ENCODE data around the gene F2R.
"Not testable (repeated sequence)": the region's sequence is repeated elsewhere in the genome, so short reads cannot be mapped to it uniquely, and the experiment has no call there.

F2R gene

DNA sequence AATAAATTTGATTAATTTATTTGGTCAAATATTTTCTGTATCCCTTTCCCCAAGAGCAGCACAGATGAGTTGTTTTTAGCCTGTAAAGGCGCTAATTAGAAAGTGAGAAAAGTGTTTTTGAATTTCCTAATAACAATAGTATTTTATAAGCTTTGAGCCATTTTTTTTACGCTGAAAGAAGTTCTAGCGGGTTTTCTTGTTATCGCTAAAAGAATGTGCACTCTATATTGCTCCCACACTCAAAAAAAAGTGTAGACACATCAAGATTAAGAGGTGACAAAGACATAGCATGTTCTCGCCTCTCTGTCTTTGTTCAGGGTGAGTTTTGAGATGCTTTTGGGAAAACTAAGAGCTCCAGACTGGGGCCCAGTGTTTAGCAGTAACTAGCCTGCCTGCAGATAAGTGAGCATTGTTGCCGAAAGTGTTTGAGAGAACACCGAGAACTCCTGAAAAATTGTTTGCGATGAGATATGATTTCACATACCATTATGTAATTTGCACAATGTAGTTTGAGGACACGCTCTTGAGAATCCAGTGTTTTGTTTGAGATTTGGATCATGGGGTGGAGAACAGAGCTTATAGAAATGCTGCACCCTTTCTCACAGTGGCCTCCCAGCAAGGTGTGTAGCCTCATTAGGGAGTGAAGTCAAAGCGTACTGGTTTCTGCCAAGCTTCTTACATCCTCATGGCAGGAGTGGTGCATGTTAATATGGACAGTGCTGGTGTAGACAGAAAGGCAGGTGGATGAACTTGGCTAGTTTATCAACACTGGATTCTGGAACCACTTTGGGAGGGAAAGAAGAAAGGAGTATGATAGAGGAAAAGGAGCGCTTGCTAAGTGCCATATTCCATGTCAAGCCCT lies 1.5 kb downstream of the F2R start:
- no peak for DNase-seq (ENCODE audit: low read depth in 2 of 3, low spot score in 2 of 3)

DNA sequence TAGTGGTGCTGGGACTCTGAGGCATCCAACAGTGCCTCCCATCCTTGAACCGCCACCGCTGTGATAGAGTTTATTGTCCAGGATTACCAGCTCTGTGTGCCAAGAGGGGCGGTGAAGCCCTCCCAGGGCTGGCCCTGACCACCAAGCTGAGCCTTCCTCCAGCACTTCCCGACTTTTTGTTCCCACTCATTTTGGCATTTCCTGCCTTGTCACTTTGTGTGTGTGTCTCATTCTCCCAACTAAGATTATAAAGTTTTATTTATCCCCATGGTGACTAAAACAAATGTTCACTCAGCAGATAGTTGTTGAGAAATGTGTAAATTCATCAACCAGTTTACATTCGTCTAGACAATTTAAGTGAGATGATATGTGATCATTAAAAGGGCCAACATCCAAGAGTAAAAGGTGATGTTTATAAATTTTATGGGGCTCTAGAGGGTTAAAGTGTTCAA lies 2.5 kb downstream of the F2R start:
- no peak for DNase-seq (ENCODE audit: low read depth in 2 of 3, low spot score in 2 of 3)

DNA sequence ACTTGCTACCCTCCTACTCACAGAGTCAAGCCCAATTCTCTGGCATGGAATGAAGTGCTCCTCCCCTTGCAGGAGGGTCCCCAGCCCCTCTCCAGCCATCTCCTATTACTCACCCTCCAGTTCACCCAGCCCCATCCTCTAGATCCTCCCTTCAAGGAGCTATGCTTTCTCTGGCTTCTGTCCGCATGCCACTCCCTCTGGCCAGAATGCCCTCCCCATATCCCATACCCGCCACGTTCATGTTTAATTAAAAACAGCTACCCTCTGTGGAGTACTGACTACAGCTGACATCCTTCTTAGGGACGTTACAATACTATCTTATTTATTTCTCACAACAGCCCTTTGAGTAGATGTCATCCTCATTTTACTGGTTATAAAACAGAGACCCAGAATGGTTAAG lies 3.0 kb downstream of the F2R start:
- DNase-seq (ENCODE audit: low read depth in 2 of 3, low spot score in 2 of 3) = no peak

DNA sequence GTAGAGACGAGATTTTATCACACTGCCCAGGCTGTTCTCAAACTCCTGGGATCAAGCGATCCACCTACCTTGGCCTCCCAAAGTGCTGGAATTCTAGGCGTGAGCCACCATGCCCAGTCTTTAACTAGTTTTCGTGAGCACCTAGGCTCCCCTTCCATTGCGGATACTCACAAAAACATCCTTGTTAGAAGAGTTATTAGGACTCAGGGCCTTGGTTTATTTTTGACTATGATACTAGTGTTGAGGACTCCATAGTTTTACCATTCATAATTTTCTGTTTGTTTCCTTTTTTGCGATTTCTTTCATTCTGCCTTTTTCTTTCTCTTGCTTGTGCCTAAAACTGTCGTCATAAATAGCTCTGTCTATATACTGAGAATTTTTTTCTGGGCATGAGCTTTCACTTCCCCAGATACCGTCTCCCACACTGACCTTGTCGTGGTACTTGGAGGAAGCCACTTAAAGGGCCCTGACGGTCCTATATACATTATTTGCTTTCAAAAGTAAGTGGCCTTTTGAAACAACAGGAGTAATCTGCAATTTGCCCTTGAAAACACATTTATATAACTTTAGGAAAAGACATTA lies 5.2 kb downstream of the F2R start:
- no peak for DNase-seq (ENCODE audit: low read depth in 2 of 3, low spot score in 2 of 3)

DNA sequence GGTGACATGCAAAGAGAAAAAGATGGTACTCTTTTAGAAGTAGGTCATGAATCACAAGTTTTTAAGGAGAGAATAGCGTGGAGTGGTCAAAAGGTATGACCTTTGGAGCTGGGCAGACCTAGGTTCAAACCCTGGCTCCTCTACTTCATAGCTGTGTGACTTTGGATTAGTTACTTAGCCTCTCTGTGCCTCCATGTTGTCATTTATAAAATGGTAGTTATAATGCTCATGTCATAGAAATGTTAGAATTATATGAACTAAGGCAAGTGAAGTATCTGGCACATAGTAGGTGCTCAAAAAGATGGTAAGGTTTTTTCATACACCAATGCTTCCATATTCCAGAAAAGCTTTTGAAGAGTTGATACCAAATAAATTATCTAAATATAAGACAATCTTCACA lies 7.3 kb downstream of the F2R start:
- no peak for DNase-seq (ENCODE audit: low read depth in 2 of 3, low spot score in 2 of 3)

DNA sequence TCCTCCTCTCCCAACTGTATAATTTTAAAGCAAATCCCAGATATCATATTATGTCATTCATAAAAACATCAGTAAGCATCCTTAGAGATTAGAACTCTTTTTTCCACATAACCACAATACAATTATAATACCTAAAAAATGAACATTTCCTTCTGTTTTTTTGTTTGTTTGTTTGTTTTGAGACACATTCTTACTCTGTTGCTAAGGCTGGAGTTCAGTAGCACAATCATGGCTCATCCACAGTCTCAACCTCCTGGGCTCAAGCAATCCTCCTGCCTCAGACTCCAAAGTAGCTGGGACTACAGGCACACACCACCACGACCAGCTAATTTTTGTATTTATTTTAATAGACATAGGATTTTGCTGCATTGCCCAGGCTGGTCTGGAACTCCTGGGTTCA lies 8.0 kb downstream of the F2R start:
- no peak for DNase-seq (ENCODE audit: low read depth in 2 of 3, low spot score in 2 of 3)

DNA sequence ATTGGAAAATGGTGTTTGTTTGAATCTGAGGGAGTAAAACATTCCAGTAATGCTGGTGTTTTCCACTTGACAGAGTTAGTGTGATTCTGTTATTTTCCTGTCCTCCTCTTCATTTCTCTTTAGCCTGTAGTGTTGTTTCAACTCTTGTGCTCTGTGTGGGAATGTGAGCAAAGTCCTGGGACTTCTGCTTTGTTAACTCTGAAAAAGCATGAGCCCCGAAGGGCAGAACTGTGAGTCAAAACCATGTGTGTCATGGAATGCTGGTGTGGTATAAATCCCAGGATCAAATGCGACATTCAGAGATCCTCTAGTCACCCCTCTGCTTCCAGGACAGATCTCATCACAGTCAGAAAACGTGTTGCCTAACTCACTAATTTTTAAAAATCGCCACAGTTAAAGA lies 8.9 kb downstream of the F2R start:
- DNase-seq (ENCODE audit: low read depth in 2 of 3, low spot score in 2 of 3) = no peak

DNA sequence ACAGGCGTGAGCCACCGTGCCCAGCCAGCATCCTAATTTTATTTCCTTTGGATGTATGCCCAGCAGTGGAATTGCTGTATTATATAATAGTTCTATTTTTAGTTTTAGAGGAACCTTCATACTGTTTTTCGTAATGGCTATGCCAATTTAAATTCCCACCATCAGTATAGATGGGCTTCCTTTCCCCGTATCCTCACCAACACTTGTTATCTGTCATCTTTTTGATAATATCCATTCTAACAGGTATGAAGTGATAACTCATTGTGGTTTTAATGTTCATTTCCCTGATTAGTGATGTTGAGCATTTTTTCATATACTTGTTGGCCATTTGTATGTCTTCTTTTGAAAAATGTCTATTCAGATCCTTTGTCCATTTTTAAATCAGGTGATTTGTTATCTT lies 13.0 kb downstream of the F2R start:
- no peak for DNase-seq (ENCODE audit: low read depth in 2 of 3, low spot score in 2 of 3)

DNA sequence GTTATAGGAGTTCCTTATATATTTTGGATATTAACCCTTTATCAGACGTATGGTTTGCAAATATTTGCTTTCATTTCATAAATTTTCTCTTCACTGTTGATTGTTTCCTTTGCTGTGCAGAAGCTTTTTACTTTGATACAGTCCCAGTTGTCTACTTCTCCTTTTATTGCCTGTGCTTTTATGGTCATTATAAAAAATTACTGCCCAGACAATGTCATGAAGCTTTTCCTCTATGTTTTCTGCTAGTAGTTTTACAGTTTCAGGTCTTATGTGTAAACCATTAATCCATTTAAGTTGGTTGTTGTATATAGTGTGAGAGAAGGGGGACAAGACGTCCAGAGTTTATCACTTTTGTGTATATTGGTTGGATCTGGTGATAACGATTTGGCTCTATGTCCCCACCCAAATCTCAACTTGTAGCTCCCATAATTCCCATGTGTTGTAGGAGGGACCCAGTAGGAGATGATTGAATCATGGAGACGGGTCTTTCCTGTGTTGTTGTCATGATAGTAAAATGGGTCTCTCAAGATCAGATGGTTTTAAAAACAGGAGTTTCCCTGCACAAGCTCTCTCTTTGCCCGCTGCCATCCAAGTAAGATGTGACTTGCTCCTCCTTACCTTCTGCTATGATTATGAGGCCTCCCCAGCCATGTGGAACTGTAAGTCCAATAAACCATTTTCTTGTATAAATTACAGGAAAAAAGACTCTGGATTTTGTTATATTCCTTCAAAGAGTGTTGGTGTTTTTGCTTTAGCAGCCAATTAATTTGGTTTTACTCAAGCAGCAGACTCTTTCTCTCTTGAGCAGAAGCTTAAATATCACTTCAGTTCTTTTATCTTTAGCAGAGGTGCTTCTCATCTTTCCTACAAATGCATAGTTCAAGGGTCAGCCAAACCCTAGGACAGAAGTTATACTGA lies 13.7 kb downstream of the F2R start:
- no peak for DNase-seq (ENCODE audit: low read depth in 2 of 3, low spot score in 2 of 3)

DNA sequence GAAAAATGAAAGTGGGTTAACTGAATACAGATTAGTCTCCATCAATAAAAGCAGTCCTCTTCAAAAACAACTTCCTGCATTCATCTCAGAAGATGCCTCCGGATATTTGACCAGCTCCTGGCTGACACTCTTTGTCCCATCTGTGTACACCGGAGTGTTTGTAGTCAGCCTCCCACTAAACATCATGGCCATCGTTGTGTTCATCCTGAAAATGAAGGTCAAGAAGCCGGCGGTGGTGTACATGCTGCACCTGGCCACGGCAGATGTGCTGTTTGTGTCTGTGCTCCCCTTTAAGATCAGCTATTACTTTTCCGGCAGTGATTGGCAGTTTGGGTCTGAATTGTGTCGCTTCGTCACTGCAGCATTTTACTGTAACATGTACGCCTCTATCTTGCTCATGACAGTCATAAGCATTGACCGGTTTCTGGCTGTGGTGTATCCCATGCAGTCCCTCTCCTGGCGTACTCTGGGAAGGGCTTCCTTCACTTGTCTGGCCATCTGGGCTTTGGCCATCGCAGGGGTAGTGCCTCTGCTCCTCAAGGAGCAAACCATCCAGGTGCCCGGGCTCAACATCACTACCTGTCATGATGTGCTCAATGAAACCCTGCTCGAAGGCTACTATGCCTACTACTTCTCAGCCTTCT lies 16.6 kb downstream of the F2R start:
- DNase-seq (ENCODE audit: low read depth in 2 of 3, low spot score in 2 of 3) = no peak

DNA sequence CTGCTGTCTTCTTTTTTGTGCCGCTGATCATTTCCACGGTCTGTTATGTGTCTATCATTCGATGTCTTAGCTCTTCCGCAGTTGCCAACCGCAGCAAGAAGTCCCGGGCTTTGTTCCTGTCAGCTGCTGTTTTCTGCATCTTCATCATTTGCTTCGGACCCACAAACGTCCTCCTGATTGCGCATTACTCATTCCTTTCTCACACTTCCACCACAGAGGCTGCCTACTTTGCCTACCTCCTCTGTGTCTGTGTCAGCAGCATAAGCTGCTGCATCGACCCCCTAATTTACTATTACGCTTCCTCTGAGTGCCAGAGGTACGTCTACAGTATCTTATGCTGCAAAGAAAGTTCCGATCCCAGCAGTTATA lies 17.1 kb downstream of the F2R start:
- DNase-seq (ENCODE audit: low read depth in 2 of 3, low spot score in 2 of 3) = no peak

DNA sequence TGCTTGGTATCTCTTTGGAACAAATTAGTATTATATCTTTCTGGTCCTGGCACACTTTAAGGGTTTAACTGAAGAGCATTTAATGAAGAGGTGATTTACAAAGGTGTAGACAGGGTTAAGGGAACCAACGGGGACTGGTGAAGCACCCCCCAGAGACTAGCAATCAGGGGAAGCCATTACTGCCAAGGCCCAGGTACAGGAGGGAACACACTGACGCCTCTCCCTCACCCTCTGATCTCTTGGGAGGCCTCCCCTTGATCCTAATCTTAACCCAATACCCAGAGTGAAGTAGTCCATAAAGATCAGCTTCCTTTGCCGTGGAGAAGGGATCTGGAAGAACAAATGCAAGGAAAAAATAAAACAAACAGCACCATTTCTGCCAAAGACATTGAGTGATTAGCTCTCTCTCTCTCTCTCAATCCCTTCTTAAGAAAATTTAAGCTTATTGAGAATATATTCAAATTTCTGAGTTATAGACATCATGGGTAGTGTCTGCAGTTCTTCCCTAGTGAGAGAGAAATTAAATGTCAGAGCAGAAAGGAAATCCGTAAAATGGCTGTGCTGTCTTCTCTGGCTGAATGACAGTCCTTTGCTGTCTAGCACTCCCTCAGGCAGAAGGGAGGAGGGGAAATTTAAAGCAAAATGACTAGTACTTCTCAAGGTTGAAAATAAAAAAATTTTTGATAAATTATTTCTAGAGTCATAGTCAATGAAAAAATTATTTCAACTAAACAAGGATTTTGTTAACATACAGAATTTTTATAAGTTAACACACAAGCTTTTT lies 20.0 kb downstream of the F2R start:
- no peak for DNase-seq (ENCODE audit: low read depth in 2 of 3, low spot score in 2 of 3)

DNA sequence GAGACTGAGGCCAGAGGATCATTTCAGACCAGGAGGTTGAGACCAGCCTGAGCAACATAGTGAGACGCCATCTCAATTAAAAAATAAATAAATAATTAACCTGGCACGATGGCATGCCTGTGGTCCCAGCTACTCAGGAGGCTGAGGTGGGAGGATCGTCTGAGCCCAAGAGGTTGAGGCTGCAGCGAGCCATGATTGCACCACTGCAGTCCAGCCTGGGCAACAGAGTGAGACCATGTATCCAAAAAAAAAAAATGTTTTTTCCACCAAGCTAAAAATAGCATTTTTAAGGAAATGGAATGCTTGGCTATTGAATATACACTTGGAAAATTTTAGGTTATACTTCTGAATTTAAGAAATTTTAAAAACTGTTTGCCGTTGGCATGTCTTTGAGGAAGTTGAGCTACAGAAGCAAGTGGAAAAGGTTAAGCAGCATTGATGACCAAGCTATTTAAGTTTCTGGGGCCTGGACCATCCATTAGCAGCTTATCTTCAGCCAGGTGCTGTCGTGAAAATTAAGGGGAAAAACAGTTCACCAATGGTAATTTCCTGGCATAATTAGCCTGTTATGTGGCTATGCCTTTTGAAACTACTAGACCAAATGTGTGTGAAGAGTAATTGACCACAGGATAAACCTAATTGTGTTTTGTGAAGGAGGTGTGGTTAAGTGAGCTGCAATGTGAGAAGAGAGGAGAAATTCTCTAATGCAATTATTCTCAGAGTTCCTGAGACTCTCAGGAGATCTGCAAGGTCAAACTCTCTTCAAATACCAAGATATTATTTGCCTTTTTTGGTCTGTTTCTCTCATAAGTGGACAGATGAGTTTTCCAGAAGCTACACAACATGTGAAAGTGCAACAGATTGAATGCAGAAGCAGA lies 21.0 kb downstream of the F2R start:
- no peak for DNase-seq (ENCODE audit: low read depth in 2 of 3, low spot score in 2 of 3)

DNA sequence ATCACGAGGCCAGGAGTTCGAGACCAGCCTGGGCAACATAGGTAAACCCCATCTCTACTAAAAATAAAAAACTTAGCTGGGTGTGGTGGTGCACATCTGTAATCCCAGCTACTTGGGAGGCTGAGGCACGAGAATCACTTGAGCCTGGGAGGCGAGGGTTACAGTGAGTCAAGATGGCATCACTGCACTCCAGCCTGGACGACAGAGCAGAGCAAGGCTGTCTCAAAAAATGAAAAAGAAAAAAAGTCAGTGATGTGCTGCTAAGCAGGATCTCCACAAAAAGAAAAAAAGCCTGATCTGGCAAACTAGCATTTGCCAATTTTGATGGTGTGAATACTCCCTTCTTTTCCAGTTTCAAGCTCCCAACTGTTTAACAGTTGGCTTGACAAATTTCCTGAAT lies 21.9 kb downstream of the F2R start:
- no peak for DNase-seq (ENCODE audit: low read depth in 2 of 3, low spot score in 2 of 3)

DNA sequence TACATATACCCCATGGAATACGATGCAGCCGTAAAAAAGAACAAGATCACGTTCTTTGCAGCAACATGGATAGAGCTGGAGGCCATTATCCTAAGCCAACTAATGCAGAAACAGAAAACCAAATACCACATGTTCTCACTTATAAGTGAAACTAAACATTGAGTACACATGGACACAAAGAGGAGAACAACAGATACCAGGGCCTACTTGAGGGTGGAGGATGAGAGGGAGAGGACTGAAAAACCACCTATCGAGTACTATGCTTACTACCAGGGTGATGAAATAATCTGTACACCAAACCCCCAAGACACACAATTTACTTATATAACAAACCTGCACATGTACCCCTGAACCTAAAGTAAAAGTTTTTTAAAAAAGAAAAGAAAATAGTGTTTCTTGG lies 25.6 kb downstream of the F2R start:
- DNase-seq (ENCODE audit: low read depth in 2 of 3, low spot score in 2 of 3) = not testable (repeated sequence)

DNA sequence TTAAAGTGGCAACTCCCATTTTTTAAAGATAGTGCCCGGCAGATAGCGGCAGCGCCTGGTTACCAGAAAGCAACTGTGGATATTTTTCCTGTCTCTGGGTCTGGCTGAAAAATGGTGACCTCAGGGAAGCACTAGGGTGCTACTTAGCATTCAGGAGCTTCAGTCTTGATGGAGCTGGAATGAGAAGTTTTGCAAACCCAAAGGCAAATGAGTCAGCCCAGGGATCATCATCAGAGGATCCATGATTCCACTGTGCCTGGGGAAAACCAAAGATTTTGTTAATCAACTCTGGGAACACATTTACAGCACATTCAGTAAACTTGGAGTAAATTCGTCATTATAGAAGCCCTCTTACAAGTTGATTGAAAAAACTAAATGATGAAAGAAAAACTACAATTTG lies 26.7 kb downstream of the F2R start:
- DNase-seq (ENCODE audit: low read depth in 2 of 3, low spot score in 2 of 3) = no peak

DNA sequence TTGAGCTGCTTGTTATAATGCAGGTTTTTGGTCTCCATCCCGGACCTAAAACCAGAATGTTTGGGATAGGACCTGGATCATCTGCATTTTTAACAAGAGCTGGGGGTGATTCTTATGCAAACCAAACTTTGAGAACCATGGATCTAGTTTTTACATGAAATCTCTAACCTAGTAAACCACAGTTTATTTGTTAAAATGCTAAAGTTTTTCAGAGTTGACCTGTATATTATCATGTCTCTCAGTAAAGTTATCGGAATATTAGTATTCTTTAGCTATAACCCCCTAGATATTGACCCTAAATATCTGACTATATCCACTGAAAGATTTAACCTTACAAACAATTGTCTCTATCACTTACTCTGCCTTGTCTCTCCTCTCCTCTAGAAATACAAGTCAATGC lies 28.7 kb downstream of the F2R start:
- DNase-seq (ENCODE audit: low read depth in 2 of 3, low spot score in 2 of 3) = no peak

DNA sequence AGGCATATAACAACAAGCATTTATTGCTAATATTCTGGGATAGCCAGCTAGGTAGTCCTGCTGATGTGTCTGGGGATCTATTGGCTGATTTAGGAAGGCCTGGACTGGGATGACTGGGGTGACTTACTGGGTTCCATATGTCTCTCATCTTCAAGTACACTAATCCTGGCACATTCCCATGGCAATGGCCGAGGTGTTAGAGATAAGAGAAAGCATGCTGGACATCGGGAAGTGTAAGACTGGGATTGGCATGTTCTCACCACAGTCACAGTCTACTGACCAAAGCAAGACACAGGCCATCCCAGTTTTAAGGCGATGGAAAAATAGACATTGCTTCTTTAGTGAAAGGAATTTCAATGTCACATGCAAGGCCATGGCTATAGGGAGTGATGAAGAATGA lies 29.7 kb downstream of the F2R start:
- no peak for DNase-seq (ENCODE audit: low read depth in 2 of 3, low spot score in 2 of 3)

DNA sequence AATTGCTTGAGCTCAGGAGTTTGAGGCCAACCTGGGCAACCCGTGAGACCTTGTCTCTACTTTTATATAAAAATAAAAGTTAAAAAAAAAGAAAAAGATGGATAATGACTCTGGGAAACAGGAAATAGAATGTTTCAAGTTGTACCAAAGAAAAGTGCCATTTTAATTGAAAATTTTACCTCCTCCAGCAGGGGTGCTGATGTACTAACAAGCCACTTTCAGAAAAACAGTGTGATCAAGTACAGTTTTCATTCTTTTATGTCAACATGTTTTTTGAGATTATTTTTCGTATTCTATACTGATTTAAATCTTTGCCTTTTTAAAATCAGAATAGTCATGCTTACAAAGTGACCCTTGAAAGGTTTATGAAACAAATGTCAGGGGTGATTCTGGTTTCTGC lies 30.8 kb downstream of the F2R start:
- DNase-seq (ENCODE audit: low read depth in 2 of 3, low spot score in 2 of 3) = no peak

DNA sequence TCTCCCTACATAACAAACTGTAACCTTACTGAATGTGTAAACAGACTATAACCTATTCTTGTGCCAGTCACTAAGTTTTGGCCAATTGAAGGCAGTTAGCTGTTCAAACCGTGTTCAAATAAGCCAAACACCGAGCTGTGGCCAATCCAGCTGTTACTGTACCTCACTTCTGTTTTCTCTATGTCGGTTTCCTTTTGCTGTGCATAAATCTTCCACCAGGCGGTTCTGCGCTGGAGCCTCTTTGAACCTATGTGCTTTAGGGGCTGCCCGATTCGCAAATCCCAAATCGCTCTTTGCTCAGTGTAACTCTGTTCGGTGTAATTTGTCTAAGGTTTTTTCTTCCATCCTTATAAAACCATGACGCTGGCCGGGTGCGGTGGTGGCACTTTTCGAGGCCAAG lies 31.8 kb downstream of the F2R start:
- DNase-seq (ENCODE audit: low read depth in 2 of 3, low spot score in 2 of 3) = no peak
